PFSK-1 (cell line): ENCODE results near the gene ACER3.

Source experiments
- TAF1 ChIP-seq: IDR thresholded peaks from 2 replicates; pipeline ENCODE4 v1.6.1; 2012; ENCODE audit warnings: low read length, control low read depth, borderline replicate concordance; ENCODE audit not compliant: insufficient read depth
- TF ChIP-seq, protein P1 (sequence below), 2 experiments: IDR thresholded peaks; 2 replicates each; pipeline versions ENCODE4 v1.6.1 to v1.8.0; 2011 to 2012; ENCODE audit warnings: low read depth in 2 of 2, low read length in 2 of 2, control low read depth in 1 of 2, inconsistent platforms in 1 of 2, mild to moderate bottlenecking in 1 of 2, moderate library complexity in 1 of 2; ENCODE audit not compliant: insufficient read depth in 1 of 2

GRCh38 chr11:76990628-76991027, 129.9 kb downstream of the ACER3 start:
- no peak for TF ChIP-seq TAF1
- TF ChIP-seq, protein P1, sequence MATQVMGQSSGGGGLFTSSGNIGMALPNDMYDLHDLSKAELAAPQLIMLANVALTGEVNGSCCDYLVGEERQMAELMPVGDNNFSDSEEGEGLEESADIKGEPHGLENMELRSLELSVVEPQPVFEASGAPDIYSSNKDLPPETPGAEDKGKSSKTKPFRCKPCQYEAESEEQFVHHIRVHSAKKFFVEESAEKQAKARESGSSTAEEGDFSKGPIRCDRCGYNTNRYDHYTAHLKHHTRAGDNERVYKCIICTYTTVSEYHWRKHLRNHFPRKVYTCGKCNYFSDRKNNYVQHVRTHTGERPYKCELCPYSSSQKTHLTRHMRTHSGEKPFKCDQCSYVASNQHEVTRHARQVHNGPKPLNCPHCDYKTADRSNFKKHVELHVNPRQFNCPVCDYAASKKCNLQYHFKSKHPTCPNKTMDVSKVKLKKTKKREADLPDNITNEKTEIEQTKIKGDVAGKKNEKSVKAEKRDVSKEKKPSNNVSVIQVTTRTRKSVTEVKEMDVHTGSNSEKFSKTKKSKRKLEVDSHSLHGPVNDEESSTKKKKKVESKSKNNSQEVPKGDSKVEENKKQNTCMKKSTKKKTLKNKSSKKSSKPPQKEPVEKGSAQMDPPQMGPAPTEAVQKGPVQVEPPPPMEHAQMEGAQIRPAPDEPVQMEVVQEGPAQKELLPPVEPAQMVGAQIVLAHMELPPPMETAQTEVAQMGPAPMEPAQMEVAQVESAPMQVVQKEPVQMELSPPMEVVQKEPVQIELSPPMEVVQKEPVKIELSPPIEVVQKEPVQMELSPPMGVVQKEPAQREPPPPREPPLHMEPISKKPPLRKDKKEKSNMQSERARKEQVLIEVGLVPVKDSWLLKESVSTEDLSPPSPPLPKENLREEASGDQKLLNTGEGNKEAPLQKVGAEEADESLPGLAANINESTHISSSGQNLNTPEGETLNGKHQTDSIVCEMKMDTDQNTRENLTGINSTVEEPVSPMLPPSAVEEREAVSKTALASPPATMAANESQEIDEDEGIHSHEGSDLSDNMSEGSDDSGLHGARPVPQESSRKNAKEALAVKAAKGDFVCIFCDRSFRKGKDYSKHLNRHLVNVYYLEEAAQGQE (IDR thresholded peaks at IDR 0.05; ENCODE audit: insufficient read depth in 1 of 2, low read depth in 2 of 2, low read length in 2 of 2), result no peak
